H1 (cell line): ENCODE data around the gene RER1. TPM values are rescaled to one million over a fixed set of nuclear protein-coding genes. Genes with fewer than 3 reads are reported as not detected.

Experiments used
- CTCF ChIA-PET: fragments of 300-600 bp; sonication (Branson Sonifier 250); formaldehyde crosslinking; loops from one replicate; lab custom pipeline; 2021; ENCODE audit not compliant: partially characterized antibody; lab: Charles Lee
- POLR2A ChIA-PET: fragments of 300-600 bp; sonication (Branson Sonifier 250); formaldehyde crosslinking; loops from one replicate; lab custom pipeline; 2021; ENCODE audit warnings: inconsistent platforms; ENCODE audit not compliant: partially characterized antibody; lab: Charles Lee
- DNase-seq, 2 experiments: peaks; one replicate each; pipeline versions ENCODE4 v3.0.0 to v3.0.0-alpha.2; 2010 to 2022; ENCODE audit warnings: low spot score in 2 of 2, low read depth in 1 of 2, mixed read lengths in 1 of 2
- FAIRE-seq: peaks from 2 replicates; lab custom pipeline; 2011; peaks lifted over from hg19 to GRCh38; lab: Jason Lieb, UNC
- H2AFZ ChIP-seq: 2 replicates; pipeline ENCODE4 v1.8.1; 2012; ENCODE audit warnings: low read length, inconsistent platforms
- H2AK5ac ChIP-seq: 2 replicates; pipeline ENCODE4 v1.6.1; 2013; ENCODE audit warnings: low read depth, low read length
- H2BK120ac ChIP-seq: replicated peaks from 2 replicates; pipeline ENCODE3; 2013; ENCODE audit warnings: low read depth, low read length, inconsistent platforms
- H2BK12ac ChIP-seq: 2 replicates; pipeline ENCODE4 v1.6.1; 2013; ENCODE audit warnings: low read depth, low read length
- H2BK15ac ChIP-seq: 2 replicates; pipeline ENCODE4 v1.6.1; 2013; ENCODE audit warnings: low read length
- H2BK20ac ChIP-seq: 2 replicates; pipeline ENCODE4 v1.6.1; 2013; ENCODE audit warnings: low read length
- H2BK5ac ChIP-seq: 2 replicates; pipeline ENCODE4 v1.6.1; 2013; ENCODE audit warnings: low read depth, low read length
- H3K14ac ChIP-seq: 2 replicates; pipeline ENCODE4 v1.6.1; 2013; ENCODE audit warnings: inconsistent platforms; ENCODE audit not compliant: insufficient read length
- H3K18ac ChIP-seq: 2 replicates; pipeline ENCODE4 v1.6.1; 2013; ENCODE audit warnings: low read length; ENCODE audit errors: extremely low read depth
- H3K23ac ChIP-seq: 2 replicates; pipeline ENCODE4 v1.6.1; 2013; ENCODE audit warnings: inconsistent platforms; ENCODE audit not compliant: insufficient read length
- H3K23me2 ChIP-seq: 2 replicates; pipeline ENCODE4 v1.6.1; 2013; ENCODE audit warnings: low read depth, low read length
- H3K27ac ChIP-seq: 2 replicates; pipeline ENCODE4 v1.6.1; 2011; ENCODE audit warnings: low read depth, low read length, inconsistent platforms
- H3K27me3 ChIP-seq, 4 experiments: replicated peaks in 1 of 4; 1 replicate in 1 of 4; 2 replicates in 3 of 4; pipeline versions ENCODE4 v1.6.1 to v1.8.1; 2011 to 2013; ENCODE audit warnings: low read length in 3 of 4, mild to moderate bottlenecking in 3 of 4, inconsistent platforms in 2 of 4, mixed read lengths in 2 of 4, moderate library complexity in 1 of 4; ENCODE audit not compliant: control insufficient read depth in 3 of 4, insufficient read depth in 3 of 4; ENCODE audit errors: extremely low read depth in 1 of 4
- H3K36me3 ChIP-seq, 4 experiments: 2 replicates each; pipeline versions ENCODE4 v1.6.1 to v1.8.1; 2011 to 2013; ENCODE audit warnings: mild to moderate bottlenecking in 4 of 4, low read length in 3 of 4, moderate library complexity in 2 of 4, control low read depth in 1 of 4, inconsistent platforms in 1 of 4; ENCODE audit not compliant: insufficient read depth in 4 of 4, control insufficient read depth in 2 of 4
- H3K4ac ChIP-seq: replicated peaks from 2 replicates; pipeline ENCODE3; 2013; ENCODE audit warnings: low read length, low read depth, mixed read lengths, inconsistent platforms; ENCODE audit not compliant: insufficient read length
- H3K4me1 ChIP-seq, 4 experiments: replicated peaks in 1 of 4; 1 replicate in 1 of 4; 2 replicates in 3 of 4; pipeline versions ENCODE4 v1.6.1 to v1.8.1; 2011 to 2013; ENCODE audit warnings: low read length in 3 of 4, inconsistent platforms in 2 of 4, mixed read lengths in 1 of 4; ENCODE audit not compliant: insufficient read depth in 4 of 4, control insufficient read depth in 3 of 4
- H3K4me2 ChIP-seq, 2 experiments: 2 replicates each; pipeline versions ENCODE4 v1.6.1 to v1.8.1; 2011 to 2013; ENCODE audit warnings: low read depth in 2 of 2, low read length in 2 of 2, control low read depth in 1 of 2, inconsistent platforms in 1 of 2, mild to moderate bottlenecking in 1 of 2; ENCODE audit not compliant: insufficient read depth in 1 of 2
- H3K4me3 ChIP-seq, 4 experiments: fragments of 200-600, 300-600 bp in 1 of 4; sonication (generic), shearing (Covaris generic), sonication (Bioruptor Twin) in 1 of 4; 2 replicates each; pipeline versions ENCODE4 v1.5.1 to v1.8.1; 2011 to 2016; ENCODE audit warnings: low read length in 4 of 4, low read depth in 3 of 4, control low read depth in 2 of 4, inconsistent platforms in 2 of 4, mild to moderate bottlenecking in 2 of 4, mixed read lengths in 1 of 4, moderate library complexity in 1 of 4; ENCODE audit not compliant: insufficient read depth in 2 of 4; ENCODE audit errors: extremely low read depth in 1 of 4
- H3K56ac ChIP-seq: replicated peaks from 2 replicates; pipeline ENCODE3; 2013; ENCODE audit warnings: low read depth, mild to moderate bottlenecking, mixed read lengths, low read length, inconsistent platforms; ENCODE audit not compliant: insufficient read length
- H3K79me1 ChIP-seq: 2 replicates; pipeline ENCODE4 v1.6.1; 2013; ENCODE audit warnings: low read depth, low read length, control low read depth
- H3K79me2 ChIP-seq, 2 experiments: 2 replicates each; pipeline versions ENCODE4 v1.6.1 to v1.8.1; 2012 to 2013; ENCODE audit warnings: low read length in 2 of 2, mild to moderate bottlenecking in 2 of 2, inconsistent platforms in 1 of 2; ENCODE audit not compliant: insufficient read depth in 2 of 2, control insufficient read depth in 1 of 2
- H3K9ac ChIP-seq, 4 experiments: replicated peaks in 1 of 4; 1 replicate in 1 of 4; 2 replicates in 3 of 4; pipeline versions ENCODE4 v1.6.1 to v1.8.1; 2011 to 2013; ENCODE audit warnings: low read depth in 3 of 4, low read length in 3 of 4, control low read depth in 2 of 4, mild to moderate bottlenecking in 2 of 4, moderate library complexity in 2 of 4, inconsistent platforms in 1 of 4; ENCODE audit errors: extremely low read depth in 1 of 4
- H3K9me3 ChIP-seq, 2 experiments: 2 replicates each; pipeline versions ENCODE4 v1.6.1 to v1.8.1; 2012 to 2013; ENCODE audit warnings: mild to moderate bottlenecking in 2 of 2, moderate library complexity in 2 of 2, control low read depth in 1 of 2, inconsistent platforms in 1 of 2, low read depth in 1 of 2, low read length in 1 of 2, mixed read lengths in 1 of 2; ENCODE audit not compliant: insufficient read depth in 2 of 2
- H4K20me1 ChIP-seq, 2 experiments: replicated peaks in 1 of 2; 2 replicates each; pipeline versions ENCODE3 to v1.8.1; 2011 to 2013; ENCODE audit warnings: inconsistent platforms in 2 of 2, low read length in 2 of 2, mild to moderate bottlenecking in 1 of 2; ENCODE audit not compliant: insufficient read depth in 2 of 2, control insufficient read depth in 1 of 2
- H4K5ac ChIP-seq: 2 replicates; pipeline ENCODE4 v1.6.1; 2013; ENCODE audit warnings: low read length, low read depth, mixed read lengths, inconsistent platforms; ENCODE audit not compliant: insufficient read length
- H4K8ac ChIP-seq: 2 replicates; pipeline ENCODE4 v1.8.0; 2013; ENCODE audit warnings: mild to moderate bottlenecking, moderate library complexity, low read length, inconsistent platforms; ENCODE audit not compliant: insufficient read depth; ENCODE audit errors: extremely low read depth
- H4K91ac ChIP-seq: replicated peaks from 2 replicates; pipeline ENCODE3; 2013; ENCODE audit warnings: low read length, mixed read lengths, inconsistent platforms; ENCODE audit not compliant: insufficient read length
- CBX8 ChIP-seq: fragments of 300-800, 300-1000 bp; sonication (generic); IDR thresholded peaks from 2 replicates; pipeline ENCODE4 v1.7.1; 2016; ENCODE audit warnings: low read depth, low read length, borderline replicate concordance
- CTCF ChIP-seq, 3 experiments: IDR thresholded peaks; 1 replicate in 2 of 3; 2 replicates in 1 of 3; pipeline versions ENCODE4 v1.5.1 to v1.6.1; 2011; ENCODE audit warnings: low read length in 3 of 3, mild to moderate bottlenecking in 3 of 3, inconsistent platforms in 2 of 3, low read depth in 1 of 3, moderate library complexity in 1 of 3; ENCODE audit not compliant: insufficient read depth in 1 of 3; ENCODE audit errors: control extremely low read depth in 1 of 3
- KDM4A ChIP-seq: IDR thresholded peaks from one replicate; pipeline ENCODE4 v1.7.1; 2012; ENCODE audit warnings: low read depth, mild to moderate bottlenecking, moderate library complexity, low read length, inconsistent platforms; ENCODE audit not compliant: severe bottlenecking
- RBBP5 ChIP-seq: IDR thresholded peaks from 2 replicates; pipeline ENCODE4 v1.7.1; 2012; ENCODE audit warnings: low read depth, mild to moderate bottlenecking, inconsistent platforms, low read length, moderate library complexity, borderline replicate concordance
- SP1 ChIP-seq: IDR thresholded peaks from 2 replicates; pipeline ENCODE4 v1.6.1; 2011; ENCODE audit warnings: low read depth, low read length
- WGBS, 2 experiments: shearing (Covaris generic) in 1 of 2; methylation state at CpG; one replicate each; pipeline versions ENCODE4 v1.1.6 to v1.1.7; 2013 to 2015; ENCODE audit warnings: low lambda C conversion rate in 2 of 2, mixed read lengths in 2 of 2, inconsistent platforms in 1 of 2, low coverage in 1 of 2, missing lambda C conversion rate in 1 of 2; ENCODE audit not compliant: insufficient replicate concordance in 2 of 2, insufficient coverage in 1 of 2, insufficient read length in 1 of 2; ENCODE audit errors: extremely low coverage in 1 of 2, missing lambda C conversion rate in 1 of 2; 5-methylcytosine and 5-hydroxymethylcytosine counted together
- polyA plus RNA-seq, 7 experiments: library from polyadenylated mRNA; depleted of rRNA in 3 of 7; stranded (reverse) in 5 of 7; unstranded in 2 of 7; fragments of >200 nt in 5 of 7; fragments of 200-250 nt in 2 of 7; gene quantifications; 1 replicate in 5 of 7; 2 replicates in 1 of 7; 4 replicates in 1 of 7; pipeline versions ENCODE4 v1.2.1 to v1.2.3, GENCODE V29; 2011 to 2013; ENCODE audit warnings: missing spikeins in 2 of 7, mixed read lengths in 2 of 7
- total RNA-seq: library from RNA; stranded (reverse); fragmentation: NEBNext Ultra II Directional; extraction: Animal tissue kit (Norgen Biotek cat#: 25700); gene quantifications from 2 replicates; pipeline ENCODE4 v1.2.1, GENCODE V29; 2021

RER1 gene
- total and polyA plus RNA-seq, 2 of the 8 experiments (the other 6 are each of a cell fraction or from before 2014, with no cell fraction given) = 102 to 134 TPM

- Histone ChIP-seq H3K36me3 (no peaks in the 10 kb centered on the region), H3K4ac (no peak overlapping the region), H3K9me3 (no peaks in the 10 kb centered on the region), H4K8ac (no peak overlapping the region; the same call in 1 of the 2 replicates), H3K18ac (no peak overlapping the region), H4K20me1 (no peaks in the 10 kb centered on the region), H3K9ac (no peak overlapping the region), H3K27me3 (no peaks in the 10 kb centered on the region), H4K5ac (no peak overlapping the region), H2AK5ac (no peak overlapping the region), H2BK120ac (no peak overlapping the region), H2BK5ac (no peak overlapping the region), H2BK20ac (no peak overlapping the region), H3K4me3 (no peak overlapping the region), H2BK15ac (no peak overlapping the region), H3K14ac (no peak overlapping the region), H3K27ac (no peak overlapping the region), H3K4me1 (peaks cover 0 to 2% (median under 1%) of the 10 kb centered on the region in 4 experiments; a peak in 3 of 7 replicates), H3K79me1 (no peaks in the 10 kb centered on the region), H3K79me2 (no peaks in the 10 kb centered on the region), H3K23me2 (no peaks in the 10 kb centered on the region), H2AFZ (no peak overlapping the region), H2BK12ac (no peak overlapping the region), H3K4me2 (no peak overlapping the region), H3K23ac (no peak overlapping the region), H3K56ac (no peak overlapping the region), H4K91ac (no peak overlapping the region)
- ChIA-PET CTCF (interaction anchor here (0.8 to 2.0 kb wide), 7 partner anchors 28 to 202 kb away, joined by 3 to 9 read pairs (median 5); partner anchors contain the start of gene FAAP20), POLR2A (interaction anchor here (0.6 to 5.0 kb wide), 2 partner anchors 22 to 183 kb away, joined by 3 to 16 read pairs; partner anchors contain the start of gene FAAP20)
- no peak for DNase-seq
- FAIRE-seq = no peak
- WGBS, 2 experiments = 90% methylated on average over 22 of the region's 24 CpGs; no CpG with 5 or more reads in 1 of the 2 experiments
- TF ChIP-seq RBBP5 (no peak), CTCF (IDR thresholded peaks at IDR 0.05; ENCODE audit: control extremely low read depth in 1 of 3, insufficient read depth in 1 of 3, low read depth in 1 of 3, low read length in 3 of 3) (no peak), SP1 (no peak), CBX8 (no peak), KDM4A (no peak)
These were observed 13.2 kb upstream of the RER1 start for GRCh38 chr1:2378441-2378851.
